ENCODE results near the gene CACUL1. TPM values are rescaled to one million over a fixed set of nuclear protein-coding genes. Genes with fewer than 3 reads are reported as not detected.

CACUL1 gene
- total and polyA plus RNA-seq, 2 donors, result 11.0 to 60.3 TPM

DNA sequence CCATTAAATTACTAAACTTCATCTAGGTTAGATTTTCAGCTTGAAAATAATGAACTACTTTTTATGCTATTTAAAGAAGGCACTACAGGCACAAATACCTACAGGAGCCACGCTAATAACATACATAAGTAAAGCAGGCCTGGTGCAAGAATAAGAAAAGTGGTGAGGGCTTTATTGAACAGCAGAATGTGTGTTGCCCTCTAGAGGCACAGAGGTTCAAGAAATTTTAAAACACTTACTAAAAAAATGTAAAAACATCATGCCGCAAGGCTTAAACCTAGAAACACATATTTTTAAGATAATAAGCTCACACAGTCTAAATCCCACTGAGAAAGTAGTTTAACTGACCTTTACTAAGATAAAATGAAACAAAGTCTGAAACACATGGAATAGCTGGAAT lies 20.3 kb downstream of the CACUL1 start:
- 59% methylated on average over 2 of the region's 2 CpGs for WGBS
- H3K4me1 ChIP-seq (ENCODE audit: insufficient read depth), result peaks cover 1% of the 10 kb centered on the region
- H3K36me3 ChIP-seq (ENCODE audit: insufficient read depth), result no peaks in the 10 kb centered on the region
- no peak for DNase-seq (ENCODE audit: extremely low spot score)
- H3K27ac ChIP-seq (ENCODE audit: low read depth), result no peak overlapping the region
- no peak overlapping the region for H3K4me3 ChIP-seq (ENCODE audit: low read depth, low read length)

DNA sequence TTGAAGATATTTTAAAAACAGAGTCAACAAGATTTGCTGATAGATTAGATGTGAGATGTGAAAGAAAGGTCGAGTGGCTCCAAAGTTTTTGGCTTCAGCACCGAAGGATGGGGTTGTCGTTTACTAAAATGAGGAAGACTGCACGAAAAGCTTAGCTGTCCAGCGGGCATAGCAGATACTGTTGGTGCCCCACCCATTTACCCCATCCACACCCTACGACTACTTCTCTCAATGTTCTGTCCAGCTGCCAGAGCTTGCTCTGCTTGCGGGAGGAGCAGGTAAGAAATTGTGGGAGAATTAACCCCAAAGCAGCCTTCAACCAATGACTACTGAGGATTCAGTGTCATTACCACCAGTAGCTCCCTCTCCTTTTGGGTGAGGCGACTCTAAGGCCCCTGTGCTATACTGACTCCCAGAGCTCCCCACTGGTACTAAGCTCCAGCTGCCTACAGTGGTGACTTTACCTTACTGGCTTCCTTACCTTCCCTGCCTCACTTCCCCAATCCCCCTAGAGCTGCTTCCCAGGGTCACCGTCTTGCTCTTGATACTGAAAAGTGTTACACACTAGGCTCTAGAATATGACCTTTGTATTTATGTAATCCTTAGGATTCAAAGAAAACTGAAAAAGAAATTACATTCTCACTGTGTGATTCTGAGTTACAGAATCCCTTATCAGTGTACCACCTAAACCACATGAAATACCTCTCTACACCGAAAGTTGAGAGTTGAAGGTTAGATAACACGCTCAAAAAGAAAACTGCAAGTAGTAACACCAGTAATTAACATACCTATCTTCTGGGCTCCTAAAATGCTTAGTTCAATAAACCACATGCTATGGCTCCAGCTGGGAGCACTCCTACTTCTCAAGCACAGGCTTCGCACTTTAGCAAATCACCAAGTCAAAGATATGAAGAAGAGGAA lies 22.3 kb downstream of the CACUL1 start:
- no peaks in the 10 kb centered on the region for H3K36me3 ChIP-seq (ENCODE audit: insufficient read depth)
- WGBS, result 80% methylated on average over 12 of the region's 12 CpGs
- H3K27ac ChIP-seq (ENCODE audit: low read depth), result no peak overlapping the region
- H3K4me1 ChIP-seq (ENCODE audit: insufficient read depth), result peaks cover 1% of the 10 kb centered on the region
- DNase-seq (ENCODE audit: extremely low spot score), result no peak
- no peak overlapping the region for H3K4me3 ChIP-seq (ENCODE audit: low read depth, low read length)

DNA sequence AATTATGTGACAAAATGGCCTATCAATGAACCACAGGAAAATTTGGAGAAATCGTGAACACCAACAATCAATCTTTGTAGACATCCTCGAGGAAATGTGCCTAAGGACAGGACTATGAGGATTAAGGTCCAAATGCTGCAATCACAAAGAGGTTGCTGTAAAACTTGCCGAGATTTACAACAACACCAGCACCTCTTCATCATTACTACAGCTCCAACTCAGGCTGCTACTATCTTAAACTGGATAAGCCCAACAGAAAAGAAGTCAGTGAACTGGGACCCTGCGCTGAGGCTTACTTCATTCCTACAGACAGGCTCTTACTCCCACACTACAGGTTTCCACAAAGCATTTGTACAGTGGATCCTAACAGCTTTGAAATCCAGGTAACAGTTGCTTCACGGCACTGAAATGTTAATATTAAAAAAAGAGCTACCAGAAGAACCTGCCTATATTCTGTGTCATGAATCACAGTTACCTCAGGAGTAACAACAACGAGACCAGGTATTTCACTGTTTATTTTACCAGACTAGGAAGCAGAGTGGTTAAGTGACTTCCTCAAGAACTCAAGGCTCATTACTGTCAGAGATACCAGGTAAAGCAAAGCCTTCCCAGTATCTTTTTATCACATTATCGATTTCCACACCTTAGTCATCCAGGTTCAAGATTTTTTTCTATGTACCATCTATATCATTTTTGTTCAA lies 23.9 kb downstream of the CACUL1 start:
- DNase-seq (ENCODE audit: extremely low spot score), result no peak
- no peak overlapping the region for H3K4me3 ChIP-seq (ENCODE audit: low read depth, low read length)
- 61% methylated on average over 7 of the region's 7 CpGs for WGBS
- no peaks in the 10 kb centered on the region for H3K36me3 ChIP-seq (ENCODE audit: insufficient read depth)
- H3K27ac ChIP-seq (ENCODE audit: low read depth), result no peak overlapping the region
- H3K4me1 ChIP-seq (ENCODE audit: insufficient read depth), result peaks cover 3% of the 10 kb centered on the region

DNA sequence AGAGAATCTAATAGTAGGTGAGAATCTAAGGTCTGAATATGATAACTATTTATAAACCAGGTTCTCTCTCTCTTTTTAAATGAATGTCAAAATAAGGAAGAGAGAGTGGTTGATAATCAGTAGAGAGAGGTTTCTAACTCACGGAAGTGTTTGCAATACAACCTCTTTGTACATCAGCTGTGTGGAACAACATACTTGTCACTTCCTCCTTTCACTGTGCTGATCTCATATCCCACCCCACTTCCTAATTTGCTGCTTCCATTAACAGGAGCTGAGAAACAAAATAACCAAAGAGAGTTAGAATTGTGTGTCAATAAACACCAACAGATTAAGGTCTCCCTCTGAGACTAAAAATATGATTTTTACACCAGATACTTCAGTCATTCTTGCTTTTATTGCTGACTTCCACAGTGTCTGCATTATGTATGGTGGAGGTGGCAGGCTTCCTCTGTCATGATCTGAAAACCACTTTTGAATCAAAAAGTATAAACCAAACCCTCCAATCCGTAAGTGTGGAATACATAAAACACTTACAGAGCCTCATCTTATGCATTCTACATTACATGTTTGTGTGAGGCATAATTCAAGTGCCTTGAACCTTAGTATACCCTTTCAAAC lies 25.0 kb downstream of the CACUL1 start:
- 71% methylated on average over 2 of the region's 2 CpGs for WGBS
- Histone ChIP-seq H3K36me3 (ENCODE audit: insufficient read depth) (no peaks in the 10 kb centered on the region), H3K27ac (ENCODE audit: low read depth) (peak overlapping the region; percentile 2), H3K4me1 (ENCODE audit: insufficient read depth) (peaks cover 3% of the 10 kb centered on the region), H3K4me3 (ENCODE audit: low read depth, low read length) (no peak overlapping the region)
- no peak for DNase-seq (ENCODE audit: extremely low spot score)

DNA sequence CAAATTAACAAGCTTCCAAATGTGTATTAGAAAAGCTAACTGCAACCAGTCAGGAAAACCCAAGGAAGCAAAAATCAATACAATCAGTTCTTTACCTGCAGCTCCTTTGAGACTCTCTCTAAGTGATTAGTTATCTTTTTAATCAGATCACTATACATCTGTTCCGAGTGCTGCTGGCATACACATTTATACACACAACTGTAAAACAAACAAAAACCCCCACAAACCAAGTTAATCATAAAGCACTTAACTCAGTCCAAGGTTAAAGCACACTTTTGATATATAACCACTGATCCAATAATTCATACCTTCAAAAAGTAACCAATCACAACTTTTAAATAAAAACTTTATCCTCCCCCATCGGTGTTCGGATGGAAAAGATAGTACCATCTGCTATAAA lies 25.6 kb downstream of the CACUL1 start:
- WGBS, result 72% methylated on average over 3 of the region's 3 CpGs
- Histone ChIP-seq H3K4me1 (ENCODE audit: insufficient read depth) (peaks cover 3% of the 10 kb centered on the region), H3K36me3 (ENCODE audit: insufficient read depth) (no peaks in the 10 kb centered on the region), H3K4me3 (ENCODE audit: low read depth, low read length) (no peak overlapping the region), H3K27ac (ENCODE audit: low read depth) (no peak overlapping the region)
- no peak for DNase-seq (ENCODE audit: extremely low spot score)

DNA sequence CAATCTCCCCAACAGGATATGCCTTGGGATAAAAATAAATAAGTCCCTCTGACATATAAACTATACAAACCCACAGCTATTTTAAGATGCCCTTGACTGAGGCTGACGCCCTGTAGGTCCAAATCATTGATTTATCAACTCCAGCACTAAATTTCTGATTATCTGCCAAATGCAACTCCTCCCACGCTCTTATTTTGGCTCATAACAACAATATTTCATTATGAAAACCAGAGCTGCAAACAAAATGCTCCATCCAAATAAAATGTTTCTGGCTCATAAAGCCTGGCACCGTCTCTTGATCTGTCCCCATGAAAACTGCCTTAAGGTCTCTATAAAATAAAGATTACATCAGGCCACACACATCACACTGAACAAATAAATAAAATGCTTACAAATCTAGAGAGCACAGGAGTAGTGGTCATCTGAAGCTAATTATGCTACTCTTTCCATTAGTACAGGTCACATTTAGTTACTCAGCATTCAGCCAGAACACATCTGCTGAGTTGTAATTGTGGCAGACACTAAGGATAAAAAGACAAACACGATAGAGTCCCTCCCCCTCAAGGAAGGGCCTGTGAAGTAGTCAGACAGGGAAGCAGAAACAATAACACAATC lies 28.8 kb downstream of the CACUL1 start:
- Histone ChIP-seq H3K27ac (ENCODE audit: low read depth) (no peak overlapping the region), H3K4me1 (ENCODE audit: insufficient read depth) (peaks cover 3% of the 10 kb centered on the region), H3K4me3 (ENCODE audit: low read depth, low read length) (no peak overlapping the region), H3K36me3 (ENCODE audit: insufficient read depth) (no peaks in the 10 kb centered on the region)
- peak; percentile 46 for DNase-seq (ENCODE audit: extremely low spot score)
- WGBS, result 16% methylated on average over 4 of the region's 4 CpGs

DNA sequence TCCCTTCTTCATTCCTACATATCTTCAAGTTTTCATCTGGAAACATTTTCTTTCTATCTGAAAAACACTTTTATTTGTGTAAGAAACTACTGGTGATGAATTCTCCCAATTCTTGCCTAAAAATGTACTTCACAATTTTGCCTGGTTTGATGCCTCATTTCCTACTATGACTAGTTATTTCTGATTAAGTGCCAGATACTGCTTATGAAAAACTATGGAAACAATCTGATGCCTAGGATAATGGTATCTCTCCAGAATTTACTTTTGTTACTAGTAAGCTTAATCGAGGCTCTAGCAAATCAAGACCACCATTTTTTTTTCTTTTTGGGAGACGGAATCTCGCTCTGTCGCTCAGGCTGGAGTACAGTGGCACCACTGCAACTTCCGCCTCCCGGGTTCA lies 31.3 kb downstream of the CACUL1 start:
- Histone ChIP-seq H3K36me3 (ENCODE audit: insufficient read depth) (no peaks in the 10 kb centered on the region), H3K4me3 (ENCODE audit: low read depth, low read length) (no peak overlapping the region), H3K27ac (ENCODE audit: low read depth) (no peak overlapping the region), H3K4me1 (ENCODE audit: insufficient read depth) (peaks cover 2% of the 10 kb centered on the region)
- DNase-seq (ENCODE audit: extremely low spot score), result no peak
- WGBS, result 80% methylated on average over 6 of the region's 6 CpGs

DNA sequence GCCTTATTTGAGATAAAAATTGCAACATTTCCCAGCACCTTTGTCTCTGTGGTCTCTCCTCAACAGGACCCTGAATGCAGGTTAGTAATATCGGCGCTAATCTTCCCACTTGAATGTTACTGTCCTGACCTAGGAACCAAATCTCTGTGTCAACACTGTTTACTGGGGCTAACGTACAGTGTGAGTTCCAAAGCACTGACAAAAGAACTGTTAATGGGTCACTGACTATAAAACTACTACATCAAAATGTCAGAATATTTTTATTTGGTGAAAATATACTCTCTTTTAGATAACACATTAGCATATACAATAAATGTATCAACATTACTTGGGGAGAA lies 33.3 kb downstream of the CACUL1 start:
- Histone ChIP-seq H3K4me3 (ENCODE audit: low read depth, low read length) (no peak overlapping the region), H3K4me1 (ENCODE audit: insufficient read depth) (peaks cover 2% of the 10 kb centered on the region), H3K36me3 (ENCODE audit: insufficient read depth) (no peaks in the 10 kb centered on the region), H3K27ac (ENCODE audit: low read depth) (no peak overlapping the region)
- DNase-seq (ENCODE audit: extremely low spot score), result no peak
- 69% methylated on average over 3 of the region's 3 CpGs for WGBS

DNA sequence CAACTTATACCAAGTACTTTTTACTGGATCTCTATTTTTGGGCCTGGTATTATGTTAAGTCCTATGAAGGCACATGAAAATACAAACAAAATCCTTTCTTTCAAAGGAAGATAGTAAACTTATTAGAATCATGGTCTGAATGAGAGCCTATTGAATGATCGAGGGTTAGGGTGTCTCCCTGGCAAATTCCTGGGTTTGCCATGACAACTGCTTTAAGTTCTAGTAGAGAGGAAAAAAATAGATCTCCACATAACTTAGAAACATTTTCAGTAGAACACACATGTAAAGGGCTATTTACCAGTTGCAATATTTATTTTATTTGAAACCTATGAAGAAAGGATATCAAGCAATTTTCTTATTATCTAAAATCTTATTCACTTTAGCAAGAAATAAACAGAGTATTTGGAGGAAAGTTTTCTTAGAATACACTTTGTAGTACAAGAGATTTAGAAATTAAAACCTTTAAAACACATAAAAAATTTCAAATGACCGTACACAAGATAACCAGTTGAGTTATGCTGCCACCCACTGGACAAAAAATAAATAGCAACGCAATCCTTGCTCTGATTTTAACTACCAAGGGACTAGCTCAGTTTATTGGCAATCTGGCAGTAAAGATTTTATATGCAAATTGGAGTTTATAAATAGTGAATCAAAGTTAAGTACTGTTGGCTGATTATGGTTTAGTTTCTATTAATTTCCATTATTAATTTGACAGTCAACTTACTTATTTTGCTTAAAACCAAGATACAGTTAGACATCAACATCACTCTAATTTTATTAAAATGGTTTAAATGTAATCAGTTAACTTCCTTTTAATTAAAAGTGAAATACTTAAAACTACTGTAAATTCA lies 33.9 kb downstream of the CACUL1 start:
- WGBS, result 29% methylated on average over 3 of the region's 3 CpGs
- H3K4me3 ChIP-seq (ENCODE audit: low read depth, low read length), result no peak overlapping the region
- H3K4me1 ChIP-seq (ENCODE audit: insufficient read depth), result no peaks in the 10 kb centered on the region
- DNase-seq (ENCODE audit: extremely low spot score), result no peak
- H3K36me3 ChIP-seq (ENCODE audit: insufficient read depth), result no peaks in the 10 kb centered on the region
- no peak overlapping the region for H3K27ac ChIP-seq (ENCODE audit: low read depth)

DNA sequence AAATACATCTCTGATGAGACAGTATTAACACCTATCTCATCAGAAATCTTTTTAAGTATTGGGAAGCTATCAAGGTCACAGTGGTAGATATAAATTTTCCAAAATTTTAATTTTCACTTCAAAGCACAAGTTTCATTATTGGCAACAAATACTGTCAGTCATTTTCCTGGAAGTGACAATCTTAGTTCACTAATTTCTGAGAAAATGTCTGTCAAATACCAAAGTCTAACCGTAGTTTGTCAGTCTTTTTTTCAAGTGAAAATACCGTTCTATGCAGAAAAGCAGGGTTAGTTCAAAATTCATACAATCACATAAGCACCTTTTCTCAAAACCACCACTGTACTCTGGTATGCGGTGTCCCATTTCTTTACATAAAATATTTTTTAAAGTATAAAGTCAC lies 40.4 kb downstream of the CACUL1 start:
- 92% methylated on average over 3 of the region's 3 CpGs for WGBS
- H3K36me3 ChIP-seq (ENCODE audit: insufficient read depth), result no peaks in the 10 kb centered on the region
- no peak overlapping the region for H3K27ac ChIP-seq (ENCODE audit: low read depth)
- no peak for DNase-seq (ENCODE audit: extremely low spot score)
- no peak overlapping the region for H3K4me3 ChIP-seq (ENCODE audit: low read depth, low read length)
- no peaks in the 10 kb centered on the region for H3K4me1 ChIP-seq (ENCODE audit: insufficient read depth)

DNA sequence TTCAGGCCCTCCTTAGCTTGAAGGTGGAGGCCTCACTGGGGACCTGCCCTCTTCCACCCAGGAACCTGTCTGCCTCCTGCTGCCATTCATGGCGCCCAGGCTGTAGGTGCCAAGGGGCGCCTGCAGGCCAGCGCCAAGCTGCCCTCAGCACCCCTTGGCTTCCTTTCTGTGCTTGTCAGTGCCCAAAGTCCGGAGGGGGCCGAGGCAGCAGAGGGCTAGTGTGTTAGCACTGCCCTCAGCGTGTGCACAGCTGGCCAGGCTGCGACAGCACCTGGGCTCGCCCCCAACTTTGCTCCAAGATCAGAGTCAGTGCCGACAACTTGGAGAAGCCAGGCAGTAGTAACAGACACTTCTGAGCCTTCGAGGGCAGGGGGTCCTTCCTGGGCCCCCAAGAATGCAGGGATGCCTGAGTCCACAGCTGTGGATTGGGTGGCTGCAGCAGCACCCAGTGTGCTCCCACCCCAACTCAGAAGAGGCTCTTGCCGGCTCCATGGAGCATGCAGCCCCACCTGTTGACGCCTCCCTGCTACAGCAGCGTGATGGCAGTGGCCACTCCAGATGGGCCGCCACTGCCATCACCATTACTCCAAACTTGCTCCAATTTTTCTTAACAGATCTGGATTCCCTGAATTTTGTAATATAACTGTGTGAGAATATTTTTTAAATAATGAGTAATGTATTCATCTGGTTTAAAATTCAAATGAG lies 41.7 kb downstream of the CACUL1 start:
- no peak overlapping the region for H3K4me3 ChIP-seq (ENCODE audit: low read depth, low read length)
- no peak overlapping the region for H3K27ac ChIP-seq (ENCODE audit: low read depth)
- WGBS, result 92% methylated on average over 14 of the region's 14 CpGs
- no peaks in the 10 kb centered on the region for H3K4me1 ChIP-seq (ENCODE audit: insufficient read depth)
- H3K36me3 ChIP-seq (ENCODE audit: insufficient read depth), result no peaks in the 10 kb centered on the region
- no peak for DNase-seq (ENCODE audit: extremely low spot score)

DNA sequence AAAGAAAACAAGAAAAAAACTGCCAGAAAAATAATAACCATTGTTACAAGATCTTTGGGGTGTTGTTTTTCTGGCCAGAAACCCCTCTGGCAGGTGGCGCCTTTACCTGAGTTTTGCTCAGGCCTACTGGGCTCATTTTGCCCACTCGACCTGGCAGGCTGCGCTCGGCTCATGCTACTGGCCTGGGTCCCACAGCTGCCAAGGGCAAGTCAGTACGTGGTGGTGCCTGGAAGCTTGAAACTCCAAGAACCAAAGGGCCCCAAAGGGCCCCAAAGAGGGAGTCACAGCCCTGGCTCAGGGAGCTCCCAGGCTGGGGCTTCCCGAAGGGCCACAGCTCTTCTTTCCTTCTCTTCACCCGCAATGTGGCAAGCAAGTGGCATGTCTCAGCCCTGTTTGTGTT lies 42.7 kb downstream of the CACUL1 start:
- no peak overlapping the region for H3K4me3 ChIP-seq (ENCODE audit: low read depth, low read length)
- WGBS, result 82% methylated on average over 7 of the region's 7 CpGs
- H3K36me3 ChIP-seq (ENCODE audit: insufficient read depth), result no peaks in the 10 kb centered on the region
- DNase-seq (ENCODE audit: extremely low spot score), result no peak
- H3K4me1 ChIP-seq (ENCODE audit: insufficient read depth), result no peaks in the 10 kb centered on the region
- H3K27ac ChIP-seq (ENCODE audit: low read depth), result no peak overlapping the region

Measured in urinary bladder (tissue), 4 donors.